ENCODE measurements around the gene CACNG3. TPM values are rescaled to one million over a fixed set of nuclear protein-coding genes. Genes with fewer than 3 reads are reported as not detected.

CACNG3 gene
- total RNA-seq, 1 donor from 2014 or later: not detected

- Mint-ChIP-seq H3K27ac (ENCODE audit: unreplicated experiment) (no peak overlapping the region), H3K9me3 (ENCODE audit: unreplicated experiment) (no peaks in the 10 kb centered on the region), H3K4me3 (ENCODE audit: unreplicated experiment) (no peak overlapping the region), H3K36me3 (ENCODE audit: unreplicated experiment) (no peaks in the 10 kb centered on the region), H3K27me3 (ENCODE audit: unreplicated experiment) (no peaks in the 10 kb centered on the region), H3K4me1 (ENCODE audit: unreplicated experiment) (no peaks in the 10 kb centered on the region)
- no peak for TF ChIP-seq CTCF (IDR thresholded peaks at IDR 0.05)
- DNase-seq (ENCODE audit: extremely low spot score, unreplicated experiment): no peak
Measured at GRCh38 chr16:24324421-24324820, 68.3 kb downstream of the CACNG3 start.

- H3K9me3 Mint-ChIP-seq (ENCODE audit: unreplicated experiment): no peaks in the 10 kb centered on the region
- H3K27me3 Mint-ChIP-seq (ENCODE audit: unreplicated experiment): no peaks in the 10 kb centered on the region
- TF ChIP-seq CTCF (IDR thresholded peaks at IDR 0.05): no peak
- H3K4me1 Mint-ChIP-seq (ENCODE audit: unreplicated experiment): no peaks in the 10 kb centered on the region
- no peak overlapping the region for H3K27ac Mint-ChIP-seq (ENCODE audit: unreplicated experiment)
- H3K36me3 Mint-ChIP-seq (ENCODE audit: unreplicated experiment): no peaks in the 10 kb centered on the region
- no peak overlapping the region for H3K4me3 Mint-ChIP-seq (ENCODE audit: unreplicated experiment)
- no peak for DNase-seq (ENCODE audit: extremely low spot score, unreplicated experiment)
Measured at GRCh38 chr16:24328835-24329452, 72.8 kb downstream of the CACNG3 start.

- Mint-ChIP-seq H3K27me3 (ENCODE audit: unreplicated experiment) (no peaks in the 10 kb centered on the region), H3K27ac (ENCODE audit: unreplicated experiment) (no peak overlapping the region), H3K9me3 (ENCODE audit: unreplicated experiment) (no peaks in the 10 kb centered on the region), H3K36me3 (ENCODE audit: unreplicated experiment) (no peaks in the 10 kb centered on the region), H3K4me1 (ENCODE audit: unreplicated experiment) (no peaks in the 10 kb centered on the region), H3K4me3 (ENCODE audit: unreplicated experiment) (no peak overlapping the region)
- DNase-seq (ENCODE audit: extremely low spot score, unreplicated experiment): no peak
- TF ChIP-seq CTCF (IDR thresholded peaks at IDR 0.05): no peak
Measured at GRCh38 chr16:24332178-24332577, 76.0 kb downstream of the CACNG3 start.

GRCh38 chr16:24332582-24333090 is 76.5 kb downstream of the CACNG3 start:
- H3K9me3 Mint-ChIP-seq (ENCODE audit: unreplicated experiment): no peaks in the 10 kb centered on the region
- no peak overlapping the region for H3K27ac Mint-ChIP-seq (ENCODE audit: unreplicated experiment)

GRCh38 chr16:24336491-24336890 is 80.4 kb downstream of the CACNG3 start:
- no peak for DNase-seq (ENCODE audit: extremely low spot score, unreplicated experiment)
- no peak for TF ChIP-seq CTCF (IDR thresholded peaks at IDR 0.05)
- Mint-ChIP-seq H3K4me3 (ENCODE audit: unreplicated experiment) (no peak overlapping the region), H3K27me3 (ENCODE audit: unreplicated experiment) (no peaks in the 10 kb centered on the region), H3K27ac (ENCODE audit: unreplicated experiment) (no peak overlapping the region), H3K4me1 (ENCODE audit: unreplicated experiment) (no peaks in the 10 kb centered on the region), H3K36me3 (ENCODE audit: unreplicated experiment) (no peaks in the 10 kb centered on the region), H3K9me3 (ENCODE audit: unreplicated experiment) (no peaks in the 10 kb centered on the region)

More at GRCh38 chr16:24332582-24333090, 76.5 kb downstream of the CACNG3 start:
- Mint-ChIP-seq H3K4me1 (ENCODE audit: unreplicated experiment) (no peaks in the 10 kb centered on the region), H3K4me3 (ENCODE audit: unreplicated experiment) (no peak overlapping the region), H3K27me3 (ENCODE audit: unreplicated experiment) (no peaks in the 10 kb centered on the region), H3K36me3 (ENCODE audit: unreplicated experiment) (no peaks in the 10 kb centered on the region)
- no peak for TF ChIP-seq CTCF (IDR thresholded peaks at IDR 0.05)
- DNase-seq (ENCODE audit: extremely low spot score, unreplicated experiment): no peak

Data from osteocyte (in vitro differentiated cells).